Mesothelial cell of epicardium (in vitro differentiated cells): Measurements from ENCODE around the gene SFT2D1. TPM values are rescaled to one million over a fixed set of nuclear protein-coding genes. Genes with fewer than 3 reads are reported as not detected.

Source experiments
- DNase-seq, 2 experiments: peaks; one replicate each; pipeline ENCODE4 v3.0.0; 2021; ENCODE audit warnings: low spot score in 2 of 2; ENCODE audit not compliant: unreplicated experiment in 2 of 2
- H3K27ac Mint-ChIP-seq: 2 replicates; pipeline ENCODE4 v1.8.0; 2021; ENCODE audit warnings: mixed read lengths
- H3K27me3 Mint-ChIP-seq: 2 replicates; pipeline ENCODE4 v1.8.0; 2021; ENCODE audit warnings: low read depth, mixed read lengths
- H3K36me3 Mint-ChIP-seq: 2 replicates; pipeline ENCODE4 v1.8.0; 2021; ENCODE audit warnings: mixed read lengths
- H3K4me1 Mint-ChIP-seq: 2 replicates; pipeline ENCODE4 v1.8.0; 2021; ENCODE audit warnings: mixed read lengths
- H3K4me3 Mint-ChIP-seq: 2 replicates; pipeline ENCODE4 v1.8.0; 2021; ENCODE audit warnings: mild to moderate bottlenecking, moderate library complexity, mixed read lengths
- H3K9me3 Mint-ChIP-seq: 2 replicates; pipeline ENCODE4 v1.8.0; 2021; ENCODE audit warnings: mixed read lengths
- CTCF ChIP-seq: fragments of 200-600 bp; sonication (generic); IDR thresholded peaks from one replicate; pipeline ENCODE4 v1.5.0; 2021; ENCODE audit warnings: antibody characterized with exemption; ENCODE audit not compliant: unreplicated experiment
- total RNA-seq: library from RNA; stranded (reverse); gene quantifications from 3 replicates; pipeline ENCODE4 v1.2.1, GENCODE V29; 2021

The SFT2D1 gene
- total RNA-seq, 1 donor from 2014 or later, result 26.8 TPM

- Mint-ChIP-seq H3K27ac (no peak overlapping the region), H3K9me3 (peaks cover 11% of the 10 kb centered on the region), H3K4me1 (no peaks in the 10 kb centered on the region), H3K36me3 (peaks cover 1% of the 10 kb centered on the region), H3K4me3 (no peak overlapping the region), H3K27me3 (peaks cover 53% of the 10 kb centered on the region)
- no peak for DNase-seq
- TF ChIP-seq CTCF, result no peak
Observed at GRCh38 chr6:166297606-166298005, 44.7 kb downstream of the SFT2D1 start.

- peaks cover 1% of the 10 kb centered on the region for H3K36me3 Mint-ChIP-seq
- peaks cover 56% of the 10 kb centered on the region for H3K27me3 Mint-ChIP-seq
- TF ChIP-seq CTCF, result no peak
- no peak overlapping the region for H3K27ac Mint-ChIP-seq
- no peak for DNase-seq
- no peaks in the 10 kb centered on the region for H3K4me1 Mint-ChIP-seq
- H3K9me3 Mint-ChIP-seq, result peaks cover 14% of the 10 kb centered on the region
- H3K4me3 Mint-ChIP-seq, result no peak overlapping the region
Observed at GRCh38 chr6:166296035-166296883, 46.1 kb downstream of the SFT2D1 start.

GRCh38 chr6:166293731-166294584 lies 48.4 kb downstream of the SFT2D1 start:
- peaks cover 1% of the 10 kb centered on the region for H3K36me3 Mint-ChIP-seq
- H3K4me3 Mint-ChIP-seq, result no peak overlapping the region
- no peak for TF ChIP-seq CTCF
- peaks cover 13% of the 10 kb centered on the region for H3K9me3 Mint-ChIP-seq
- H3K27ac Mint-ChIP-seq, result no peak overlapping the region
- DNase-seq, result no peak
- no peaks in the 10 kb centered on the region for H3K4me1 Mint-ChIP-seq
- H3K27me3 Mint-ChIP-seq, result peaks cover 73% of the 10 kb centered on the region

DNA sequence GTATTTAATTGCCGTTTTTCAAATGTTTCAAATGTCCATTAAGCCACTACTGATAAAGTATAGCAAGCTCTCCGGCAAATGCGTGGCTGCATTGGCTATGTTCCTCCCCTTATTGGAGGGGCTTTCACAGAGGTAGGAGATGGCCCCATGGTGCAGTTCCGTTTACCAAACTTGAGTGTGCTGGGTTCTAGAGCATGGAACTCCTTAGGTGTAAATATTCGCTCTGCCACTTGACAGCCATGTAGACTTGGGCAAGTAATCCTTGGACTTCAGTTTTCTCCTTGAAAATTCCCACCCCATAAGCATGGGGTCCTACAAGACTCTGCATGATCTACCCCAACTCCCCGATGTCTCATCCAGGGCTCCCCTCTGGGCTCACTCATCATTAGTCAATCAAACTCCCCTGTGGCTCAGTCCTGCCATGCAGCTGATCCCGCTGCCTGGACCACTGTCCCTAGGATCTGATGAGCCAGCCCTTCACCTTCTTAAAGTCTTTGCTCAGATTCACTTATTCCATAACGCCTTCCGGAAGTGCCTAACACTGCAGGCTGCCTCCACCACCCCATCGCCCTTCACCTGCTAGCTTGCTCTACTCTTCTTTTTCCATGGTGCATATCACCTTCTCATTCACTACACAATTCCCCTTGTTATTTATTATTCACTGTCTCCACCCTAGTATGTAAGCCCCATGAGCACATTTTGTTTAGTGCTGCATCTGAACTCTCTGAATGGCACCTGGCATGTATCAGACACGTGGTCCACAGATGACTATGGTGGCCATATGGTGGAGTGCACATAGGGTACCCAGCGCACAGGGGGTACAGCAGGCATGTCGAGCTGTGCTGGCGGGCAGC lies 52.9 kb downstream of the SFT2D1 start:
- peaks cover 64% of the 10 kb centered on the region for H3K27me3 Mint-ChIP-seq
- H3K27ac Mint-ChIP-seq, result no peak overlapping the region
- H3K4me3 Mint-ChIP-seq, result no peak overlapping the region
- H3K9me3 Mint-ChIP-seq, result peaks cover 3% of the 10 kb centered on the region
- no peaks in the 10 kb centered on the region for H3K36me3 Mint-ChIP-seq
- H3K4me1 Mint-ChIP-seq, result no peaks in the 10 kb centered on the region
- no peak for DNase-seq
- TF ChIP-seq CTCF, result no peak

- no peak overlapping the region for H3K4me3 Mint-ChIP-seq
- no peak for DNase-seq
- no peaks in the 10 kb centered on the region for H3K36me3 Mint-ChIP-seq
- H3K27me3 Mint-ChIP-seq, result peaks cover 70% of the 10 kb centered on the region
- no peaks in the 10 kb centered on the region for H3K4me1 Mint-ChIP-seq
- peaks cover 2% of the 10 kb centered on the region for H3K9me3 Mint-ChIP-seq
- no peak overlapping the region for H3K27ac Mint-ChIP-seq
- no peak for TF ChIP-seq CTCF
Observed at GRCh38 chr6:166286839-166287271, 55.5 kb downstream of the SFT2D1 start.
